ENCODE results near the gene ORC5.

- no peak for TF ChIP-seq CTCF (conservative IDR thresholded peaks at IDR 0.05)
- TF ChIP-seq ZFX (IDR thresholded peaks at IDR 0.05) = no peak
These were observed 28.6 kb downstream of the ORC5 start for GRCh38 chr7:104179178-104179577.
